Measurements from ENCODE around the gene WBP1L.

WBP1L gene

DNA sequence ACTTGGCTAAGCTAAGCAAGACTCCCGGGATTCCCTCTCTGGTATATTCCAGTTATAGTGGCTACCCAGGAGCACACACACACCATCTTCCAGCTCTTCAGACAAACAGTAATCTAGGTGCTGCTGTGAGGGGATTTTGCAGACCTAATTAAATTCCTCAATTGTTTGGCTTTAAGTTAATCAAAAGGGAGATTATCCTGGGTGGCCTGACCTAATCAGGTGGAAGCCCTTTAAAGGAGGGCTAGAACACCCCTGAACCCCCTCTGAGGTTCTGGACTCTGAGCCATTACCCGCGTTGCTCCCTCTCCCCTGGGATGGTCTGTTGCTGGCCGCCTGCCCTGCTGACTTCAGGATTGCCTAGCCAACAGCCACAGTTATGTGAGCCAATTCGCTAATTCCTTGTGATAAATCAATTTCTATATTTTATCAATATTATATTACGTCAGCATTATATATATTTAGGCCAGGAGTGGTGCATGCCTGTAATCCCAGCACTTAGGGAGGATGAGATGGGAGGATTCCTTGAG, 22.9 kb upstream of the WBP1L start:
- TF ChIP-seq, protein P1, sequence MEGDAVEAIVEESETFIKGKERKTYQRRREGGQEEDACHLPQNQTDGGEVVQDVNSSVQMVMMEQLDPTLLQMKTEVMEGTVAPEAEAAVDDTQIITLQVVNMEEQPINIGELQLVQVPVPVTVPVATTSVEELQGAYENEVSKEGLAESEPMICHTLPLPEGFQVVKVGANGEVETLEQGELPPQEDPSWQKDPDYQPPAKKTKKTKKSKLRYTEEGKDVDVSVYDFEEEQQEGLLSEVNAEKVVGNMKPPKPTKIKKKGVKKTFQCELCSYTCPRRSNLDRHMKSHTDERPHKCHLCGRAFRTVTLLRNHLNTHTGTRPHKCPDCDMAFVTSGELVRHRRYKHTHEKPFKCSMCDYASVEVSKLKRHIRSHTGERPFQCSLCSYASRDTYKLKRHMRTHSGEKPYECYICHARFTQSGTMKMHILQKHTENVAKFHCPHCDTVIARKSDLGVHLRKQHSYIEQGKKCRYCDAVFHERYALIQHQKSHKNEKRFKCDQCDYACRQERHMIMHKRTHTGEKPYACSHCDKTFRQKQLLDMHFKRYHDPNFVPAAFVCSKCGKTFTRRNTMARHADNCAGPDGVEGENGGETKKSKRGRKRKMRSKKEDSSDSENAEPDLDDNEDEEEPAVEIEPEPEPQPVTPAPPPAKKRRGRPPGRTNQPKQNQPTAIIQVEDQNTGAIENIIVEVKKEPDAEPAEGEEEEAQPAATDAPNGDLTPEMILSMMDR (IDR thresholded peaks at IDR 0.05; ENCODE audit: low read depth, low read length, missing control alignments), result no peak
- DNase-seq (ENCODE audit: extremely low read depth, low read depth), result no peak

DNA sequence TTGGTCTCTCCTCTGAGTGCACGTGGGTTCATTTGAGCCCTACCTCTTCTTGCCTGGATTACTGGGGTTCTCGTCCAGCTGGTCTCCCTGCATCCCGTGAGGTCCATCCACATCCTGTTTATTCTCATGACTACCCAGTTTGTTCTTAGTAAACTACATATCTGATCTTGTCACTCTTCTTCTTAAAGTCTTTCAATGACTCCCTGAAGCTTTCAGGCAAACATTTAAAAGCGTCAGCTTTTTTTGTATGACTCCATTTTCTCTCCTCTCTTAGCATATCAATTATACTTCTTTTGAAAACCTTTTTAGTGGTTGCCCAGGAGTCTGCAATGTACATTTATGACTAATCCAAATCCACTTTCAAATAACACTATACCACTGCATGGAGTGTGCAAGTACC, 21.8 kb upstream of the WBP1L start:
- TF ChIP-seq, protein P1 (IDR thresholded peaks at IDR 0.05; ENCODE audit: low read depth, low read length, missing control alignments), result no peak
- no peak for DNase-seq (ENCODE audit: extremely low read depth, low read depth)
- no peak overlapping the region for H3K4me3 ChIP-seq (replicated peaks; ENCODE audit: low read depth, low read length)

More for the DNA sequence above, 22.9 kb upstream of the WBP1L start:
- no peak overlapping the region for H3K4me3 ChIP-seq (replicated peaks; ENCODE audit: low read depth, low read length)

DNA sequence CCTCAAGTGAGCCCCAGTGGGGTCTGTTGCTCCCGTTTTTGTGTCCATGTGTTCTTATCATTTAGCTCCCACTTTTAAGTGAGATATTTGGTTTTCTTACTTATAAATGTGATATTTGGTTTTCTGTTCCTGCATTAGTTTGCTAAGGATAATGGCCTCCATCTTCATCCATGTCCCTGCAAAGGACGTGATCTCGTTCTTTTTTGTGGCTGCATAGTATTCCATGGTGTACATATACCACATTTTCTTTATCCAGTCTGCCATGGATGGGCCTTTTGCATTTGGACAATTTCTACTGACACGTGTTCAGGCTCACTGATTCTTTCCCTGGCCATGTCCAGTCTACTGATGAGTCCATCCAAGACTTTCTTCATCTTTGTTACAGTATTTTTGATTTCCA, 19.8 kb upstream of the WBP1L start:
- DNase-seq (ENCODE audit: extremely low read depth, low read depth), result no peak
- H3K4me3 ChIP-seq (replicated peaks; ENCODE audit: low read depth, low read length), result no peak overlapping the region
- TF ChIP-seq, protein P1 (IDR thresholded peaks at IDR 0.05; ENCODE audit: low read depth, low read length, missing control alignments), result no peak

DNA sequence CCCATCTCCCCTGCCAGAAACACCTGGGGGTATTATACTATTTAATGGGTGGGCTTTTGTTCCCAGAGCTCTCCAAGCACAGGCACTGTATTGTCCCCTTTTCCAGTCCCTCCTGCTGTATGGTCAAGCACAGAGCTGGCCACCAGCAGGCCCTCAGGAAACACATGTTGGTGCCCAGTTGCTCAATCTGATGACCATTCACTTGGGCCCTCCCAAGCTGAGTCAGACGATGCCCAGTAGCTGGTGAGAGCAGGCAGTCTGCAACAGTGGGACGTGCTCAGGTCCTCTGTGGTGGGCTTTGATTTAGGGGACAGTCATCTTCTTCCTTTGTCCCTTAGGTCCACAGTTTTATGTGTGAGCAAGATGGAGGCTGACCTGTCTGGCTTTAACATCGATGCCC, 17.5 kb upstream of the WBP1L start:
- no peak for DNase-seq (ENCODE audit: extremely low read depth, low read depth)
- H3K4me3 ChIP-seq (replicated peaks; ENCODE audit: low read depth, low read length), result no peak overlapping the region
- TF ChIP-seq, protein P1 (IDR thresholded peaks at IDR 0.05; ENCODE audit: low read depth, low read length, missing control alignments), result no peak

DNA sequence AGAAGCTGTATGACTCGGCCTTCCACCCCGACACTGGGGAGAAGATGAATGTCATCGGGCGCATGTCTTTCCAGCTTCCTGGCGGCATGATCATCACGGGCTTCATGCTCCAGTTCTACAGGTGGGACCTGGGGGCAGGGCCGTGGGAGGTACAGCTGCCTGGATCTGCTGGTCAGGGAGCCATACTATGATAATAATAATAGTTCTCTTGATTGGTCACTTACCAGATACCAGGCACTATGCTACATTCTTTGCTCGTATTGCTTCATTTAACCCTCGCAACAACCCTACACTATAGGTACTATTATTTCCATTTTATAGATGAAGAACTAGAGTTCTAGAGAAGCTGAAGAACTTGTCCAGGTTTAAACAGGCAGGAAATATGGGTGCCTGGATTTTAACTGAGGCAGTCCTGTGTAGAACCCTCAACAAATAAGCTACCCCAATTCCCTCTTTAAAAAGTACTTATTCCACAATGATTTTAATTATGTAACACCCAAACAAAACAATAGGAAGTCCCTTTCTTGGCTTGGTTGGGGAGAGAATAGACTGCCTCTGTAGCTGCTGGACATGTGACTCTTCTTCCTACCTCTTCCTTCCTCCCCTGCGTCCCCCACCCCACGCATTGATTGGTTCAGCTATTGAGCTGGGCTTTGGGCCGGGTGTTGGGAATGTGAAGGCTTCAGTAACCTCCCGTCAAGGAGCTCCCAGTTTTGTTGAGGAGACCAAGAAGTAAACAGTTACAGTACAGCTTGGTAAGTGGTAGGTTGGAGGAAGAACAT, 16.5 kb upstream of the WBP1L start:
- TF ChIP-seq, protein P1 (IDR thresholded peaks at IDR 0.05; ENCODE audit: low read depth, low read length, missing control alignments), result no peak
- H3K4me3 ChIP-seq (replicated peaks; ENCODE audit: low read depth, low read length), result no peak overlapping the region
- DNase-seq (ENCODE audit: extremely low read depth, low read depth), result no peak

DNA sequence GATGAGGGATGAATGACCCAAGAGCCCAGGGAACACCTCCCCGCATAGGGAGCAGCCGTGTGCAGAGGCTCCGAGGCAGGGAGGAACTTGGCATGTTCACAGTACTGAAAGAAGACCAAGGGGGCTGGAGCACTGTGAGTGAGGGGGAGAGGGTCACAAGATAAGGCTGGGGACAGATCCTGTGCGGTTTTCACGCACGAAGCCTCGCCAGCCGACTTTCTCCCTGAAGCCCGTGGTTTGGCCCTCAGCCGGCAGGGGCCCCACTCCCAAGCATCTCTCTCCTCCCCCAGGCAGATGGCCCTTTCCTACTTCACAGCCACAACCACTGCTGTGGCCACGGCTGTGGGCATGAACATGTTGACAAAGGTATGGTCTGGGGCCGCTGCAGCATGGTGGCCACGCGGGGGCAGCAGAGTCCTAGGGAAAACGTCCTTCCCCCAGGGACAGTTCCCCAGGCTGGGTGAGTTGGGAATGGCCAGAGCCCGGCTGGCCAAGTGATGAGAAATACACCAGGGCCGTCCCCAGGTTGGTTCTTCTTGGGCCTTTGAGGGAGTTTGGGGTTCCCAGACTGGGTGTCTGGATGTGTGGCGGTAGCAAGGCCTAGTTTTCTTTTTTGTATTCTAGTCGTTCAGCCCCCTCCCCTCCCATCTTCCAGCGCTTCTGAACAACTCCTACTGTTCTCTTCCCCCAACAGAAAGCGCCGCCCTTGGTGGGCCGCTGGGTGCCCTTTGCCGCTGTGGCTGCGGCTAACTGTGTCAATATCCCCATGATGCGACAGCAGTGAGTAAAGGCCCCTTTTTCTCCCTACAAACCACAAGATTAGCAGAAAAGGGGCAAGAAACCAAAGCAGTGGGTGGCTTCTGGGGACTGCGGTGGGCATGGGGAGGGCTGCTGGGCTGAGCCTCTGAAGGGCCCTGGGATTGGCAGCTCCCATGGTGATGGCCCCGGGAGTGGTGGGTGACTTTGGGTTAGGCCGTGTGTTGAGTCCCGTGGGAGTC, 14.4 kb upstream of the WBP1L start:
- DNase-seq (ENCODE audit: extremely low read depth, low read depth), result no peak
- TF ChIP-seq, protein P1 (IDR thresholded peaks at IDR 0.05; ENCODE audit: low read depth, low read length, missing control alignments), result peak; percentile 95
- H3K4me3 ChIP-seq (replicated peaks; ENCODE audit: low read depth, low read length), result no peak overlapping the region

All from HFF-Myc (cell line).